H1 (cell line): ENCODE measurements around the gene AFF1. TPM values are rescaled to one million over a fixed set of nuclear protein-coding genes. Genes with fewer than 3 reads are reported as not detected.

Experiments used
- BACH1 ChIP-seq: IDR thresholded peaks from 2 replicates; pipeline ENCODE4 v1.6.1; 2012; ENCODE audit warnings: low read length, improper control_type of control experiment
- CHD2 ChIP-seq: IDR thresholded peaks from 2 replicates; pipeline ENCODE4 v1.6.1; 2012; ENCODE audit warnings: low read length, improper control_type of control experiment
- CTBP2 ChIP-seq: IDR thresholded peaks from 2 replicates; pipeline ENCODE4 v1.7.0; 2011; ENCODE audit warnings: borderline replicate concordance, mild to moderate bottlenecking, moderate library complexity, mixed read lengths, low read length; ENCODE audit not compliant: insufficient read depth, insufficient read length
- KDM5A ChIP-seq: fragments of 200-600 bp; IDR thresholded peaks from 2 replicates; pipeline ENCODE4 v1.7.1; 2012; ENCODE audit warnings: mild to moderate bottlenecking, low read length, inconsistent platforms, mixed read lengths
- SAP30 ChIP-seq: fragments of 300-600 bp; sonication (generic); IDR thresholded peaks from 2 replicates; pipeline ENCODE4 v1.7.1; 2012; ENCODE audit warnings: low read length, moderate library complexity, mild to moderate bottlenecking, inconsistent platforms; ENCODE audit not compliant: insufficient read depth, insufficient replicate concordance
- SUZ12 ChIP-seq: fragments of 200-600 bp; sonication (generic); IDR thresholded peaks from 2 replicates; pipeline ENCODE4 v1.6.1; 2012; ENCODE audit warnings: mild to moderate bottlenecking, inconsistent platforms, low read length, moderate library complexity, mixed read lengths
- polyA plus RNA-seq, 7 experiments: library from polyadenylated mRNA; depleted of rRNA in 3 of 7; stranded (reverse) in 5 of 7; unstranded in 2 of 7; fragments of >200 nt in 5 of 7; fragments of 200-250 nt in 2 of 7; gene quantifications; 1 replicate in 5 of 7; 2 replicates in 1 of 7; 4 replicates in 1 of 7; pipeline versions ENCODE4 v1.2.1 to v1.2.3, GENCODE V29; 2011 to 2013; ENCODE audit warnings: missing spikeins in 2 of 7, mixed read lengths in 2 of 7
- total RNA-seq: library from RNA; stranded (reverse); fragmentation: NEBNext Ultra II Directional; extraction: Animal tissue kit (Norgen Biotek cat#: 25700); gene quantifications from 2 replicates; pipeline ENCODE4 v1.2.1, GENCODE V29; 2021

The AFF1 gene
- total and polyA plus RNA-seq, 2 of the 8 experiments (the other 6 are each of a cell fraction or from before 2014, with no cell fraction given): 14.8 to 85.5 TPM

DNA sequence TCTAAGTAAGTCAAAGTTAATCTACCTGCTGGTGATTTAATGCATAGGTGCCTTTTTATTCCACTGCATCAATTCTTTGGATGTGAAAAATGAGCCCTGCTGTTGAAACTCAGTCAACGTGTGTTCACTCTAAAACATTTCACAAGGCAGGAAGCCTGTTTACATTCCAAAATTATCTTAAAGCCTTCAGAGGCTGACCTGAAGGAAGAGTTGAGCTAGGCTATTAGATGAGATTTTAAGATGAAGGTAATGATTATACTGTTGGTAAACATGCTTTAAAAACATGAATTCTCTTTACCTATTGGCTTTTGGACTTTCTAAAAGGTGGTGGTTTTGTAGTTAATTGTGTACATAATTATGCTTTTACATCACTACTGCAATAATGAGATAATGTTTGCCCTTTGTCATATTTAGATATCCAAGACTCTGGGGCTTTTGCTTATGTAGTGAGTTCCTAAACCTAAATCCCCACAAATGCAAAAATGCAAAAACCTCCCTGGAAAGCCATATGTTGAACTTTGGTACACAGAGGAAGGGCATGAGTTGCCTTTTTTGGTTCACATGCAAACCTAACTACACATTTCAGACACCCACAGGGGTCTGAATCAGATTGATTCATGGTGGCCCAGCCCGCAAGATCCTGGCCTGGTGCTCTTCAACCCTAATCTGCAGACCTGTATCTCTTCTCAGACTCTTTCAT, 193.3 kb downstream of the AFF1 start (continued):
- TF ChIP-seq SUZ12 (no peak), CHD2 (no peak), KDM5A (no peak), BACH1 (no peak), CTBP2 (no peak), SAP30 (no peak)
